B cell (primary cell): ENCODE results near the gene LIN54.

ENCODE experiments used
- EZH2 ChIP-seq: IDR thresholded peaks from 2 replicates; pipeline ENCODE4 v1.6.1; 2012; ENCODE audit warnings: borderline replicate concordance, low read depth, mild to moderate bottlenecking, moderate library complexity, low read length; ENCODE audit not compliant: insufficient read depth, poor library complexity, severe bottlenecking
- TF ChIP-seq, protein P1 (sequence below): fragments of 200-600 bp; IDR thresholded peaks from one replicate; pipeline ENCODE4 v1.8.0; 2022; ENCODE audit warnings: antibody characterized with exemption, mild to moderate bottlenecking

DNA sequence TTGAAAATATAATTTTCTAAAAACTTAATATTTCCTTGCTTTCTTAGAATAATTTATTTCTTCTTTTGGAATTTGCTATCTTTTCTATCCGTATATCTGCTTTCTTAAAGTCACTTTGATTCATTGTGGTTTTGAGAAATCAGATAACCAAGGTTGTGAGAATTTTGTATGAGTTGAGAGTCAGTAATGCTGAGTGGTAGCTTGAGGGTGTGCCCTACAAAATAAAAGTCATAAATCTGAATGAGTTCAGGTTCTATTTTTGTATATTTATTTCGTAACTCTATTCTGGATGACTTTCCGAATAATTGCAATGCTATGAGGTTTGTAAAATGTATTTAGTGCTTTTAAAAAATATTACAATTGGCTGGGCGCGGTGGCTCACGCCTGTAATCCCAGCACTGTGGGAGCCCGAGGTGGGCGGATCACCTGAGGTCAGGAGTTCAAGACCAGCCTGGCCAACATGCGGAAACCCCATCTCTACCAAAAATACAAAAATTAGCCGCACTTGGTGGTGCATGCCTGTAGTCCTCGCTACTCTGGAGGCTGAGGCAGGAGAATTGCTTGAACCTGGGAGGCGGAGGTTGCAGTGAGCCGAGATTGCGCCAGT lies 33.3 kb upstream of the LIN54 start:
- no peak for TF ChIP-seq EZH2
- TF ChIP-seq, protein P1, sequence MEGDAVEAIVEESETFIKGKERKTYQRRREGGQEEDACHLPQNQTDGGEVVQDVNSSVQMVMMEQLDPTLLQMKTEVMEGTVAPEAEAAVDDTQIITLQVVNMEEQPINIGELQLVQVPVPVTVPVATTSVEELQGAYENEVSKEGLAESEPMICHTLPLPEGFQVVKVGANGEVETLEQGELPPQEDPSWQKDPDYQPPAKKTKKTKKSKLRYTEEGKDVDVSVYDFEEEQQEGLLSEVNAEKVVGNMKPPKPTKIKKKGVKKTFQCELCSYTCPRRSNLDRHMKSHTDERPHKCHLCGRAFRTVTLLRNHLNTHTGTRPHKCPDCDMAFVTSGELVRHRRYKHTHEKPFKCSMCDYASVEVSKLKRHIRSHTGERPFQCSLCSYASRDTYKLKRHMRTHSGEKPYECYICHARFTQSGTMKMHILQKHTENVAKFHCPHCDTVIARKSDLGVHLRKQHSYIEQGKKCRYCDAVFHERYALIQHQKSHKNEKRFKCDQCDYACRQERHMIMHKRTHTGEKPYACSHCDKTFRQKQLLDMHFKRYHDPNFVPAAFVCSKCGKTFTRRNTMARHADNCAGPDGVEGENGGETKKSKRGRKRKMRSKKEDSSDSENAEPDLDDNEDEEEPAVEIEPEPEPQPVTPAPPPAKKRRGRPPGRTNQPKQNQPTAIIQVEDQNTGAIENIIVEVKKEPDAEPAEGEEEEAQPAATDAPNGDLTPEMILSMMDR: no peak
